IPS-18c (cell line): ENCODE measurements around the gene GPC1.

Experiments used
- H3K4me3 ChIP-seq: 2 replicates; pipeline ENCODE4 v1.7.0; 2013; ENCODE audit warnings: low read depth, mild to moderate bottlenecking, low read length, moderate library complexity; ENCODE audit not compliant: insufficient read depth
- H3K9me3 ChIP-seq: one replicate; pipeline ENCODE4 v1.6.1; 2013; ENCODE audit warnings: mild to moderate bottlenecking, low read length, moderate library complexity; ENCODE audit not compliant: control insufficient read depth, insufficient read depth

GPC1 gene

GRCh38 chr2:240395896-240396622 lies 39.4 kb upstream of the GPC1 start:
- Histone ChIP-seq H3K4me3 (no peak overlapping the region), H3K9me3 (no peaks in the 10 kb centered on the region)

GRCh38 chr2:240396623-240397541 lies 38.6 kb upstream of the GPC1 start:
- H3K9me3 ChIP-seq = no peaks in the 10 kb centered on the region
- no peak overlapping the region for H3K4me3 ChIP-seq

- no peaks in the 10 kb centered on the region for H3K9me3 ChIP-seq
- H3K4me3 ChIP-seq = no peak overlapping the region
These were observed 37.9 kb upstream of the GPC1 start for GRCh38 chr2:240397542-240397916.

- Histone ChIP-seq H3K9me3 (no peaks in the 10 kb centered on the region), H3K4me3 (no peak overlapping the region)
These were observed 37.4 kb upstream of the GPC1 start for GRCh38 chr2:240397924-240398645.

GRCh38 chr2:240398661-240399267 lies 36.7 kb upstream of the GPC1 start:
- H3K4me3 ChIP-seq = no peak overlapping the region

GRCh38 chr2:240399419-240400324 lies 35.8 kb upstream of the GPC1 start:
- no peak overlapping the region for H3K4me3 ChIP-seq
- no peaks in the 10 kb centered on the region for H3K9me3 ChIP-seq

More at GRCh38 chr2:240398661-240399267, 36.7 kb upstream of the GPC1 start:
- no peaks in the 10 kb centered on the region for H3K9me3 ChIP-seq

GRCh38 chr2:240400371-240401161 lies 34.9 kb upstream of the GPC1 start:
- Histone ChIP-seq H3K9me3 (peaks cover under 1% of the 10 kb centered on the region), H3K4me3 (no peak overlapping the region)

GRCh38 chr2:240401308-240401707 lies 34.2 kb upstream of the GPC1 start:
- peaks cover 2% of the 10 kb centered on the region for H3K9me3 ChIP-seq
- H3K4me3 ChIP-seq = no peak overlapping the region

- peaks cover 2% of the 10 kb centered on the region for H3K9me3 ChIP-seq
- no peak overlapping the region for H3K4me3 ChIP-seq
These were observed 33.5 kb upstream of the GPC1 start for GRCh38 chr2:240401781-240402551.

- Histone ChIP-seq H3K9me3 (peaks cover 2% of the 10 kb centered on the region), H3K4me3 (no peak overlapping the region)
These were observed 32.7 kb upstream of the GPC1 start for GRCh38 chr2:240402566-240403272.

- peaks cover 2% of the 10 kb centered on the region for H3K9me3 ChIP-seq
- H3K4me3 ChIP-seq = no peak overlapping the region; the same call in 1 of the 2 replicates
These were observed 31.9 kb upstream of the GPC1 start for GRCh38 chr2:240403396-240404104.

- Histone ChIP-seq H3K9me3 (peaks cover 2% of the 10 kb centered on the region), H3K4me3 (no peak overlapping the region)
These were observed 31.1 kb upstream of the GPC1 start for GRCh38 chr2:240404174-240404852.

GRCh38 chr2:240405133-240405532 lies 30.3 kb upstream of the GPC1 start:
- Histone ChIP-seq H3K4me3 (no peak overlapping the region), H3K9me3 (peaks cover 2% of the 10 kb centered on the region)
